Stimulated activated CD8-positive, alpha-beta memory T cell treated with anti-CD3 and anti-CD28 coated beads, Interleukin-15, amount 100 ng/mL, for 24 hours (primary cell): ENCODE measurements around the gene SMC1A.
"Not testable (repeated sequence)": the region's sequence is repeated elsewhere in the genome, so short reads cannot be mapped to it uniquely, and the experiment has no call there.

ENCODE experiments used
- DNase-seq: peaks from one replicate; pipeline ENCODE4 v3.0.0-alpha.2; 2020; ENCODE audit warnings: low read depth

The SMC1A gene

GRCh38 chrX:53422086-53422860 lies at the start of gene SMC1A:
Gene SMC1A (minus strand): TSS chrX:53422654. CDS start chrX:53422600, 54 bp downstream.
- peak; percentile 61 for DNase-seq

GRCh38 chrX:53471346-53471745 lies 48.9 kb upstream of the SMC1A start:
- no peak for DNase-seq

- not testable (repeated sequence) for DNase-seq
Observed at GRCh38 chrX:53468659-53469058, 46.2 kb upstream of the SMC1A start.

GRCh38 chrX:53458082-53458481 lies 35.6 kb upstream of the SMC1A start:
- no peak for DNase-seq

GRCh38 chrX:53456254-53456653 lies 33.8 kb upstream of the SMC1A start:
- no peak for DNase-seq

GRCh38 chrX:53452812-53453211 lies 30.4 kb upstream of the SMC1A start:
- no peak for DNase-seq

GRCh38 chrX:53449632-53450031 lies 27.2 kb upstream of the SMC1A start:
- DNase-seq, result no peak

- DNase-seq, result no peak
Observed at GRCh38 chrX:53447441-53447840, 25.0 kb upstream of the SMC1A start.

GRCh38 chrX:53445977-53446376 lies 23.5 kb upstream of the SMC1A start:
- DNase-seq, result no peak

- DNase-seq, result no peak
Observed at GRCh38 chrX:53442322-53442631, 19.8 kb upstream of the SMC1A start.

GRCh38 chrX:53441531-53442321 lies 19.3 kb upstream of the SMC1A start:
- DNase-seq, result peak; percentile 50

GRCh38 chrX:53440621-53441517 lies 18.4 kb upstream of the SMC1A start:
- DNase-seq, result no peak

- no peak for DNase-seq
Observed at GRCh38 chrX:53440101-53440500, 17.6 kb upstream of the SMC1A start.

- no peak for DNase-seq
Observed at GRCh38 chrX:53438832-53439230, 16.4 kb upstream of the SMC1A start.

GRCh38 chrX:53438174-53438831 lies 15.8 kb upstream of the SMC1A start:
- DNase-seq, result no peak

GRCh38 chrX:53437206-53437605 lies 14.8 kb upstream of the SMC1A start:
- no peak for DNase-seq

- DNase-seq, result no peak
Observed at GRCh38 chrX:53435997-53436396, 13.5 kb upstream of the SMC1A start.

GRCh38 chrX:53433651-53434639 lies 11.5 kb upstream of the SMC1A start, which contains the start of gene HSD17B10:
Gene HSD17B10 (minus strand): TSS chrX:53434370. CDS start chrX:53434345, 25 bp downstream.
- DNase-seq, result peak; percentile 58

- DNase-seq, result no peak
Observed at GRCh38 chrX:53430231-53430630, 7.8 kb upstream of the SMC1A start.

GRCh38 chrX:53429755-53430154 lies 7.3 kb upstream of the SMC1A start:
- DNase-seq, result no peak
